GM13977 (cell line): ENCODE results near the gene ZCCHC24.

Source experiments
- DNase-seq: peaks from one replicate; pipeline ENCODE4 v3.0.0; 2012; ENCODE audit warnings: low spot score
- in situ Hi-C: fragments of 300-500 bp; cut with MboI; formaldehyde crosslinking; loops from one replicate; pipeline ENCODE4 v1.12.0; 2022; ENCODE audit warnings: low sequenced_read_pairs, low pct_unique_long_range_greater_than_20kb, mixed read lengths, inconsistent platforms; ENCODE audit not compliant: unreplicated experiment
- TF ChIP-seq, protein P1 (sequence below): IDR thresholded peaks from 2 replicates; pipeline ENCODE4 v1.5.1; 2012; ENCODE audit warnings: mild to moderate bottlenecking, control low read depth; ENCODE audit not compliant: insufficient read depth; ENCODE audit errors: extremely low read depth, missing control alignments

ZCCHC24 gene

GRCh38 chr10:79438021-79438698 lies 7.3 kb downstream of the ZCCHC24 start:
- DNase-seq = no peak
- in situ Hi-C loops = no loop called here
- TF ChIP-seq, protein P1, sequence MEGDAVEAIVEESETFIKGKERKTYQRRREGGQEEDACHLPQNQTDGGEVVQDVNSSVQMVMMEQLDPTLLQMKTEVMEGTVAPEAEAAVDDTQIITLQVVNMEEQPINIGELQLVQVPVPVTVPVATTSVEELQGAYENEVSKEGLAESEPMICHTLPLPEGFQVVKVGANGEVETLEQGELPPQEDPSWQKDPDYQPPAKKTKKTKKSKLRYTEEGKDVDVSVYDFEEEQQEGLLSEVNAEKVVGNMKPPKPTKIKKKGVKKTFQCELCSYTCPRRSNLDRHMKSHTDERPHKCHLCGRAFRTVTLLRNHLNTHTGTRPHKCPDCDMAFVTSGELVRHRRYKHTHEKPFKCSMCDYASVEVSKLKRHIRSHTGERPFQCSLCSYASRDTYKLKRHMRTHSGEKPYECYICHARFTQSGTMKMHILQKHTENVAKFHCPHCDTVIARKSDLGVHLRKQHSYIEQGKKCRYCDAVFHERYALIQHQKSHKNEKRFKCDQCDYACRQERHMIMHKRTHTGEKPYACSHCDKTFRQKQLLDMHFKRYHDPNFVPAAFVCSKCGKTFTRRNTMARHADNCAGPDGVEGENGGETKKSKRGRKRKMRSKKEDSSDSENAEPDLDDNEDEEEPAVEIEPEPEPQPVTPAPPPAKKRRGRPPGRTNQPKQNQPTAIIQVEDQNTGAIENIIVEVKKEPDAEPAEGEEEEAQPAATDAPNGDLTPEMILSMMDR = no peak

DNA sequence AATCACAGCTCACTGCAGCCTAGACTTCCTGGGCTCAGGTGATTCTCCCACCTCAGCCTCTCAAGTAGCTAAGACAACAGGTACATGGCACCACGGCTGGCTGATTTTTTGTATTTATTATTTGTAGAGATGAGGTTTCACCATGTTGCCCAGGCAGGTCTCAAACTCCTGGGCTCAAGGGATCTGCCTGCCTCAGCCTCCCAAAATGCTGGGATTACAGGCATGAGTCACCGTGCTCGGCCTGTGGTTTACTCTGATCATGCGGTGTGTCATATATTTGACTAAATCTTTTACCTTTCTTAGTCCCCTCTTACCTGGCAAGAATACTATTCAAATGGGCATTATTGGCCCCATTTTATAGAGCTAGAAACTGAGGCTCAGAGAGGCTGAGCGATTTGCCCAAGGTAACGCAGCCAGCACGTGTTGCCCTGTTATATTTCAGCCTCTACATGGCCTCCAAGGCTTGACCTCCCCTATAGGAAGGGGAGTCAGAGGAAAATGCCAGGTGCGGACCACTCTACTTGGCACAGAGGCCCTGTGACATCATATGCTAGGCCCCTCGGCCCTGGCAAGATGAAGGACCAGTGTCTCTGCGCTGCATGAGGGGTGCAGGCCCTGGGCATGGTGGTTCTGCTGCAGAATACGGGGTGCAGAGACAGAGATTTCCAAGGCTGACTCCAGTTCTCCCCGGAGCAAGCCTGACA lies 8.2 kb downstream of the ZCCHC24 start:
- no peak for DNase-seq
- TF ChIP-seq, protein P1 = no peak
- in situ Hi-C loops = no loop called here

- no peak for DNase-seq
- in situ Hi-C loops = no loop called here
- TF ChIP-seq, protein P1 = no peak
Observed at GRCh38 chr10:79436850-79437103, 8.6 kb downstream of the ZCCHC24 start.

GRCh38 chr10:79436066-79436849 lies 9.2 kb downstream of the ZCCHC24 start:
- in situ Hi-C loops = no loop called here
- no peak for DNase-seq
- TF ChIP-seq, protein P1 = no peak

GRCh38 chr10:79435271-79436065 lies 10.0 kb downstream of the ZCCHC24 start:
- TF ChIP-seq, protein P1 = no peak
- no peak for DNase-seq
- in situ Hi-C loops = no loop called here

GRCh38 chr10:79434821-79435251 lies 10.6 kb downstream of the ZCCHC24 start:
- in situ Hi-C loops = no loop called here
- DNase-seq = no peak
- TF ChIP-seq, protein P1 = no peak
